Middle frontal gyrus (tissue), 1 donor: Measurements from ENCODE around the gene CCDC122.
A peak's percentile ranks its signal among the peaks of the same experiment; 100 is the strongest.

Experiments used
- DNase-seq: peaks from one replicate; pipeline ENCODE4 v3.0.0-alpha.2; 2015; ENCODE audit warnings: low spot score; ENCODE audit errors: extremely low spot score

The CCDC122 gene

GRCh38 chr13:43804461-43805070 lies 75.0 kb downstream of the CCDC122 start:
- DNase-seq = peak; percentile 74

- no peak for DNase-seq
These were observed 77.0 kb downstream of the CCDC122 start for GRCh38 chr13:43802511-43802910.

- no peak for DNase-seq
These were observed 78.7 kb downstream of the CCDC122 start for GRCh38 chr13:43800828-43801227.

- no peak for DNase-seq
These were observed 80.3 kb downstream of the CCDC122 start for GRCh38 chr13:43799191-43799590.

- DNase-seq = no peak
These were observed 81.7 kb downstream of the CCDC122 start for GRCh38 chr13:43797869-43798268.

GRCh38 chr13:43797159-43797558 lies 82.4 kb downstream of the CCDC122 start:
- no peak for DNase-seq

GRCh38 chr13:43794416-43794815 lies 85.1 kb downstream of the CCDC122 start:
- no peak for DNase-seq

- DNase-seq = peak; percentile 13
These were observed 87.3 kb downstream of the CCDC122 start for GRCh38 chr13:43792076-43792881.

- no peak for DNase-seq
These were observed 91.5 kb downstream of the CCDC122 start for GRCh38 chr13:43787997-43788396.

- DNase-seq = no peak
These were observed 92.0 kb downstream of the CCDC122 start for GRCh38 chr13:43787518-43787891.

- DNase-seq = peak; percentile 79
These were observed 92.6 kb downstream of the CCDC122 start, which contains the start of gene ENOX1 for GRCh38 chr13:43786766-43787517. TSS of gene ENOX1 (minus strand) at chr13:43786972.

- DNase-seq = no peak
These were observed 93.1 kb downstream of the CCDC122 start for GRCh38 chr13:43786472-43786765.
